Medulla oblongata (tissue), 1 donor: ENCODE data around the gene SERPINB8.
"Not testable (repeated sequence)": the region's sequence is repeated elsewhere in the genome, so short reads cannot be mapped to it uniquely, and the experiment has no call there.

ENCODE experiments used
- DNase-seq: peaks from one replicate; pipeline ENCODE4 v3.0.0-alpha.2; 2015; ENCODE audit errors: extremely low spot score

Gene SERPINB8

GRCh38 chr18:63969942-63970808, at the start of gene SERPINB8:
TSS of gene SERPINB8 (plus strand) at chr18:63970081. CDS start at chr18:63978309, 8,228 bp downstream.
- peak; percentile 96 for DNase-seq

GRCh38 chr18:63922049-63922448, 47.8 kb upstream of the SERPINB8 start:
- no peak for DNase-seq

GRCh38 chr18:63924551-63924950, 45.3 kb upstream of the SERPINB8 start:
- DNase-seq, result no peak

GRCh38 chr18:63928331-63928730, 41.5 kb upstream of the SERPINB8 start:
- DNase-seq, result no peak

GRCh38 chr18:63929369-63929768, 40.5 kb upstream of the SERPINB8 start:
- DNase-seq, result not testable (repeated sequence)

- DNase-seq, result no peak
These were observed 39.0 kb upstream of the SERPINB8 start for GRCh38 chr18:63930773-63931354.

GRCh38 chr18:63936156-63936931, 33.5 kb upstream of the SERPINB8 start:
- peak; percentile 88 for DNase-seq

- no peak for DNase-seq
These were observed 32.9 kb upstream of the SERPINB8 start for GRCh38 chr18:63936932-63937393.

GRCh38 chr18:63940008-63940407, 29.9 kb upstream of the SERPINB8 start:
- DNase-seq, result no peak

- DNase-seq, result not testable (repeated sequence)
These were observed 29.3 kb upstream of the SERPINB8 start for GRCh38 chr18:63940543-63941050.

- DNase-seq, result no peak
These were observed 22.7 kb upstream of the SERPINB8 start for GRCh38 chr18:63947051-63947790.

- DNase-seq, result peak; percentile 73
These were observed 20.7 kb upstream of the SERPINB8 start, which contains the start of gene HMSD for GRCh38 chr18:63949068-63949737. TSS of gene HMSD (plus strand) at chr18:63949301. CDS start at chr18:63953456, 4,155 bp downstream.

- no peak for DNase-seq
These were observed 18.6 kb upstream of the SERPINB8 start for GRCh38 chr18:63951302-63951705.

- DNase-seq, result no peak
These were observed 16.1 kb upstream of the SERPINB8 start for GRCh38 chr18:63953811-63954210.

- DNase-seq, result no peak
These were observed 13.1 kb upstream of the SERPINB8 start for GRCh38 chr18:63956755-63957154.

- no peak for DNase-seq
These were observed 9.0 kb upstream of the SERPINB8 start for GRCh38 chr18:63960891-63961290.

GRCh38 chr18:63961435-63961980, 8.4 kb upstream of the SERPINB8 start:
- no peak for DNase-seq

GRCh38 chr18:63962137-63962536, 7.7 kb upstream of the SERPINB8 start:
- DNase-seq, result no peak

- DNase-seq, result peak; percentile 76
These were observed 6.1 kb upstream of the SERPINB8 start for GRCh38 chr18:63963615-63964256.

GRCh38 chr18:63964908-63965307, 5.0 kb upstream of the SERPINB8 start:
- no peak for DNase-seq
